Activated CD8-positive, alpha-beta T cell treated with anti-CD3 and anti-CD28 coated beads for 36 hours (primary cell): ENCODE measurements around the gene POP4. TPM values are rescaled to one million over a fixed set of nuclear protein-coding genes. Genes with fewer than 3 reads are reported as not detected.

Experiments
- ATAC-seq: fragments of 200-7000 bp; cut with Tn5 transposase; one replicate; pipeline ENCODE4 v1.10.0; 2021; ENCODE audit warnings: mild to moderate bottlenecking, moderate library complexity
- CTCF ChIA-PET: fragments of 350-600 bp; sonication (Branson Sonifier 250); formaldehyde crosslinking; loops from one replicate; lab custom pipeline; 2021; ENCODE audit warnings: antibody characterized with exemption; lab: Charles Lee
- POLR2A ChIA-PET: fragments of 350-600 bp; sonication (Branson Sonifier 250); formaldehyde crosslinking; loops from one replicate; lab custom pipeline; 2021; ENCODE audit warnings: antibody characterized with exemption; lab: Charles Lee
- DNase-seq: peaks from one replicate; pipeline ENCODE4 v3.0.0-alpha.2; 2020
- H3K27ac Mint-ChIP-seq: one replicate; pipeline ENCODE4 v1.8.0; 2021; ENCODE audit warnings: mild to moderate bottlenecking, mixed read lengths
- H3K27me3 Mint-ChIP-seq: one replicate; pipeline ENCODE4 v1.8.0; 2021; ENCODE audit warnings: mixed read lengths
- H3K36me3 Mint-ChIP-seq: one replicate; pipeline ENCODE4 v1.8.0; 2021; ENCODE audit warnings: low read depth, mixed read lengths
- H3K4me1 Mint-ChIP-seq: one replicate; pipeline ENCODE4 v1.8.0; 2021; ENCODE audit warnings: low read depth, mixed read lengths
- H3K4me3 Mint-ChIP-seq: one replicate; pipeline ENCODE4 v1.8.0; 2021; ENCODE audit warnings: mild to moderate bottlenecking, moderate library complexity, mixed read lengths
- H3K9me3 Mint-ChIP-seq: one replicate; pipeline ENCODE4 v1.8.0; 2021; ENCODE audit warnings: mixed read lengths
- CTCF ChIP-seq: fragments of 200-600 bp; IDR thresholded peaks from one replicate; pipeline ENCODE4 v1.8.0; 2022; ENCODE audit warnings: antibody characterized with exemption, mild to moderate bottlenecking
- intact Hi-C: fragments of 100-400 bp; cut with micrococcal nuclease; formaldehyde crosslinking; loops from one replicate; pipeline ENCODE4 v1.10.0; 2022
- total RNA-seq, 2 experiments: library from RNA; stranded (reverse); gene quantifications; one replicate each; pipeline ENCODE4 v1.2.3, GENCODE V29; 2021

The POP4 gene
- total RNA-seq, 2 experiments from 2014 or later: 84.7 to 89.5 TPM

- Mint-ChIP-seq H3K9me3 (no peaks in the 10 kb centered on the region), H3K4me3 (no peak overlapping the region), H3K4me1 (peaks cover 36% of the 10 kb centered on the region), H3K36me3 (peaks cover under 1% of the 10 kb centered on the region), H3K27ac (peak overlapping the region; percentile 75), H3K27me3 (no peaks in the 10 kb centered on the region)
- TF ChIP-seq CTCF: no peak
- no peak for ATAC-seq
- ChIA-PET POLR2A (interaction anchor here (1.1 to 1.5 kb wide), 2 partner anchors 9 to 40 kb away, joined by 3 read pairs; no protein-coding TSS in a partner anchor), CTCF (interaction anchor here (0.9 to 4.7 kb wide), 10 partner anchors 11 to 60 kb away, joined by 3 to 38 read pairs (median 4); no protein-coding TSS in a partner anchor)
- intact Hi-C loops: no loop called here
- DNase-seq: peak; percentile 88
Measured at GRCh38 chr19:29660835-29661234, 54.8 kb downstream of the POP4 start.

GRCh38 chr19:29662278-29662603 is 56.2 kb downstream of the POP4 start:
- no peak for TF ChIP-seq CTCF
- POLR2A ChIA-PET: interaction anchor here (0.9 to 2.7 kb wide), 5 partner anchors 10 to 57 kb away, joined by 3 to 15 read pairs (median 3); partner anchors contain the start of gene POP4
- ATAC-seq: no peak

GRCh38 chr19:29662604-29663404 is 56.7 kb downstream of the POP4 start:
- Mint-ChIP-seq H3K27ac (peak overlapping the region; percentile 86), H3K4me3 (no peak overlapping the region), H3K4me1 (peaks cover 44% of the 10 kb centered on the region), H3K36me3 (peaks cover 18% of the 10 kb centered on the region), H3K27me3 (no peaks in the 10 kb centered on the region), H3K9me3 (no peaks in the 10 kb centered on the region)
- ATAC-seq: no peak
- ChIA-PET CTCF (interaction anchor here (0.7 to 4.7 kb wide), 7 partner anchors 9 to 53 kb away, joined by 3 to 38 read pairs (median 12); no protein-coding TSS in a partner anchor), POLR2A (interaction anchor here (0.9 to 2.7 kb wide), 5 partner anchors 10 to 60 kb away, joined by 3 to 15 read pairs (median 4); no protein-coding TSS in a partner anchor)
- DNase-seq: peak; percentile 58
- no peak for TF ChIP-seq CTCF
- intact Hi-C loops: no loop called here

More at GRCh38 chr19:29662278-29662603, 56.2 kb downstream of the POP4 start:
- H3K9me3 Mint-ChIP-seq: no peaks in the 10 kb centered on the region
- no peaks in the 10 kb centered on the region for H3K27me3 Mint-ChIP-seq
- peak overlapping the region; percentile 86 for H3K27ac Mint-ChIP-seq
- peaks cover 14% of the 10 kb centered on the region for H3K36me3 Mint-ChIP-seq
- H3K4me1 Mint-ChIP-seq: peaks cover 40% of the 10 kb centered on the region
- CTCF ChIA-PET: interaction anchor here (1.0 to 4.7 kb wide), 9 partner anchors 10 to 67 kb away, joined by 3 to 38 read pairs (median 11); partner anchors contain the start of gene POP4
- intact Hi-C loops: no loop called here
- H3K4me3 Mint-ChIP-seq: no peak overlapping the region
- no peak for DNase-seq

GRCh38 chr19:29663861-29664752 is 58.0 kb downstream of the POP4 start:
- Mint-ChIP-seq H3K27me3 (no peaks in the 10 kb centered on the region), H3K4me1 (peaks cover 57% of the 10 kb centered on the region), H3K27ac (peak overlapping the region; percentile 68), H3K4me3 (peak overlapping the region; percentile 70), H3K9me3 (no peaks in the 10 kb centered on the region), H3K36me3 (peaks cover 25% of the 10 kb centered on the region)
- DNase-seq (no peak), ATAC-seq (no peak)
- TF ChIP-seq CTCF: no peak
- ChIA-PET CTCF (interaction anchor here (0.7 to 4.7 kb wide), 11 partner anchors 8 to 54 kb away, joined by 3 to 38 read pairs (median 10); no protein-coding TSS in a partner anchor), POLR2A (interaction anchor here (0.8 to 5.2 kb wide), 7 partner anchors 8 to 62 kb away, joined by 3 to 59 read pairs (median 13); partner anchors contain the start of gene POP4)
- intact Hi-C loops: no loop called here
